Neural cell (in vitro differentiated cells): ENCODE data around the gene BICRA. TPM values are rescaled to one million over a fixed set of nuclear protein-coding genes. Genes with fewer than 3 reads are reported as not detected.
"Not testable (repeated sequence)": the region's sequence is repeated elsewhere in the genome, so short reads cannot be mapped to it uniquely, and the experiment has no call there.

Source experiments
- H2AFZ ChIP-seq: fragments of 200-600, 300-800 bp; sonication (generic), shearing (Covaris generic); 2 replicates; pipeline ENCODE4 v1.6.0; 2014; ENCODE audit warnings: low read depth, mild to moderate bottlenecking, antibody characterized with exemption, low read length, moderate library complexity
- H3F3A ChIP-seq: fragments of 200-600 bp; shearing (Covaris generic); 2 replicates; pipeline ENCODE4 v1.6.1; 2016; ENCODE audit warnings: mild to moderate bottlenecking, moderate library complexity, mixed read lengths, antibody characterized with exemption, low read length; ENCODE audit not compliant: insufficient read depth, poor library complexity, severe bottlenecking
- H3K27ac ChIP-seq: fragments of 200-600, 300-800 bp; sonication (generic), shearing (Covaris generic); 2 replicates; pipeline ENCODE4 v1.5.1; 2014; ENCODE audit warnings: mild to moderate bottlenecking, low read length, moderate library complexity
- H3K27me3 ChIP-seq: fragments of 300-800, 200-600 bp; sonication (generic), shearing (Covaris generic); 2 replicates; pipeline ENCODE4 v1.6.0; 2014; ENCODE audit warnings: mild to moderate bottlenecking, low read depth, low read length, moderate library complexity; ENCODE audit not compliant: insufficient read depth
- H3K36me3 ChIP-seq: fragments of 300-800, 200-600 bp; sonication (generic), shearing (Covaris generic); 2 replicates; pipeline ENCODE4 v1.5.1; 2014; ENCODE audit warnings: mild to moderate bottlenecking, antibody characterized with exemption, low read length, moderate library complexity; ENCODE audit not compliant: insufficient read depth
- H3K4me2 ChIP-seq: fragments of 300-800, 200-600 bp; sonication (generic), shearing (Covaris generic); 2 replicates; pipeline ENCODE4 v1.6.0; 2014; ENCODE audit warnings: mild to moderate bottlenecking, low read length
- H3K4me3 ChIP-seq: fragments of 300-800, 200-600 bp; sonication (generic), shearing (Covaris generic); 2 replicates; pipeline ENCODE4 v1.5.1; 2014; ENCODE audit warnings: mild to moderate bottlenecking, low read length, moderate library complexity
- H3K79me2 ChIP-seq: fragments of 200-600 bp; shearing (Covaris generic); replicated peaks from 2 replicates; pipeline ENCODE4 v1.6.0; 2014; ENCODE audit warnings: mild to moderate bottlenecking, low read length, moderate library complexity; ENCODE audit not compliant: insufficient read depth
- H3K9ac ChIP-seq: fragments of 300-800, 200-600 bp; sonication (generic), shearing (Covaris generic); 2 replicates; pipeline ENCODE4 v1.6.1; 2016; ENCODE audit warnings: mild to moderate bottlenecking, low read length, mixed read lengths
- H3K9me2 ChIP-seq: fragments of 200-600 bp; shearing (Covaris generic); 2 replicates; pipeline ENCODE4 v1.6.1; 2016; ENCODE audit warnings: mild to moderate bottlenecking, low read length, mixed read lengths; ENCODE audit not compliant: insufficient read depth
- H3K9me3 ChIP-seq: fragments of 200-600, 300-800 bp; sonication (generic), shearing (Covaris generic); 2 replicates; pipeline ENCODE4 v1.6.1; 2016; ENCODE audit warnings: mild to moderate bottlenecking, mixed run types, low read length, moderate library complexity, mixed read lengths
- H4K20me1 ChIP-seq: fragments of 200-600 bp; shearing (Covaris generic); 2 replicates; pipeline ENCODE4 v1.6.1; 2016; ENCODE audit warnings: mild to moderate bottlenecking, mixed run types; ENCODE audit not compliant: insufficient read depth
- EP300 ChIP-seq: fragments of 450-650 bp; conservative IDR thresholded peaks from 2 replicates; pipeline ENCODE4 v1.6.1; 2014; ENCODE audit warnings: antibody characterized with exemption, mild to moderate bottlenecking, moderate library complexity; ENCODE audit not compliant: poor library complexity, severe bottlenecking
- EZH2 ChIP-seq: fragments of 200-600, 300-800 bp; shearing (Covaris generic), sonication (generic); IDR thresholded peaks from 2 replicates; pipeline ENCODE4 v1.6.1; 2014; ENCODE audit warnings: antibody characterized with exemption, low read length, borderline replicate concordance, mild to moderate bottlenecking; ENCODE audit not compliant: insufficient read depth, poor library complexity, severe bottlenecking
- MXI1 ChIP-seq: fragments of 450-650 bp; conservative IDR thresholded peaks from 2 replicates; pipeline ENCODE4 v1.6.1; 2014; ENCODE audit warnings: antibody characterized with exemption, mild to moderate bottlenecking; ENCODE audit not compliant: poor library complexity, severe bottlenecking
- POLR2AphosphoS5 ChIP-seq: IDR thresholded peaks from 2 replicates; pipeline ENCODE4 v1.6.1; 2012
- RAD21 ChIP-seq: fragments of 450-650 bp; conservative IDR thresholded peaks from 2 replicates; pipeline ENCODE4 v1.6.1; 2014; ENCODE audit warnings: antibody characterized with exemption, mild to moderate bottlenecking, moderate library complexity
- SMC3 ChIP-seq: fragments of 450-650 bp; conservative IDR thresholded peaks from 2 replicates; pipeline ENCODE4 v1.6.1; 2014; ENCODE audit warnings: antibody characterized with exemption, mild to moderate bottlenecking, moderate library complexity; ENCODE audit not compliant: poor library complexity
- TAF1 ChIP-seq: IDR thresholded peaks from 2 replicates; pipeline ENCODE4 v1.6.1; 2012; ENCODE audit warnings: low read depth
- polyA plus RNA-seq: library from polyadenylated mRNA; depleted of rRNA; stranded (reverse); fragments of >200 nt; gene quantifications from 2 replicates; pipeline ENCODE4 v1.2.3, GENCODE V29; 2014
- TF ChIP-seq, protein P1 (sequence below): fragments of 450-650 bp; IDR thresholded peaks from 2 replicates; pipeline ENCODE4 v1.5.1; 2014; ENCODE audit warnings: antibody characterized with exemption, mild to moderate bottlenecking, moderate library complexity; ENCODE audit not compliant: poor library complexity, severe bottlenecking
- TF ChIP-seq, protein P2 (sequence below): IDR thresholded peaks from 2 replicates; pipeline ENCODE4 v1.6.1; 2012; ENCODE audit warnings: borderline replicate concordance

The BICRA gene
- polyA plus RNA-seq, 1 donor from 2014 or later: 0.11 TPM

DNA sequence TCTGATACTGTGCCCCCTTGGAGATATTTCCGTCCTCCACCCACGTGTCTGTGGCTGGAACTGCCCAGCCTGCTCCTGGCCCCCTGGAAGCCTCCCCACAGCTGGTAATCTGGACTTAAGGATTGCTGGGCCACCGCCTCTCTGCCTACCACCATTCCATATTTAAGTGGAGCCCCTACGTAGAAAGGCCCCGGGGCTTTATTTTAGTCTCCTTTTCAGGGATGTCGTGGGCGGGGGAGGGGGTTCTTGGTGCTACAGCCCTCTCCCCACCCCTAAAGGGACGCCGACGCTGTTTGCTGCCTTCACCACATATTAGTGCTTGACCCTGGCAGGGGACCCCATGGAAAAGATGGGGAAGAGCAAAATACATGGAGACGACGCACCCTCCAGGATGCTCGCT is 133.7 kb downstream of the BICRA start:
- Histone ChIP-seq H3K9me2 (no peaks in the 10 kb centered on the region), H3K9me3 (no peaks in the 10 kb centered on the region), H3K4me2 (no peak overlapping the region), H3F3A (no peaks in the 10 kb centered on the region), H3K4me3 (no peak overlapping the region), H4K20me1 (no peaks in the 10 kb centered on the region), H2AFZ (no peak overlapping the region), H3K79me2 (peaks cover 12% of the 10 kb centered on the region), H3K27ac (no peak overlapping the region), H3K27me3 (no peaks in the 10 kb centered on the region), H3K9ac (no peak overlapping the region), H3K36me3 (no peaks in the 10 kb centered on the region)
- no peak for TF ChIP-seq SMC3
- TF ChIP-seq, protein P1, sequence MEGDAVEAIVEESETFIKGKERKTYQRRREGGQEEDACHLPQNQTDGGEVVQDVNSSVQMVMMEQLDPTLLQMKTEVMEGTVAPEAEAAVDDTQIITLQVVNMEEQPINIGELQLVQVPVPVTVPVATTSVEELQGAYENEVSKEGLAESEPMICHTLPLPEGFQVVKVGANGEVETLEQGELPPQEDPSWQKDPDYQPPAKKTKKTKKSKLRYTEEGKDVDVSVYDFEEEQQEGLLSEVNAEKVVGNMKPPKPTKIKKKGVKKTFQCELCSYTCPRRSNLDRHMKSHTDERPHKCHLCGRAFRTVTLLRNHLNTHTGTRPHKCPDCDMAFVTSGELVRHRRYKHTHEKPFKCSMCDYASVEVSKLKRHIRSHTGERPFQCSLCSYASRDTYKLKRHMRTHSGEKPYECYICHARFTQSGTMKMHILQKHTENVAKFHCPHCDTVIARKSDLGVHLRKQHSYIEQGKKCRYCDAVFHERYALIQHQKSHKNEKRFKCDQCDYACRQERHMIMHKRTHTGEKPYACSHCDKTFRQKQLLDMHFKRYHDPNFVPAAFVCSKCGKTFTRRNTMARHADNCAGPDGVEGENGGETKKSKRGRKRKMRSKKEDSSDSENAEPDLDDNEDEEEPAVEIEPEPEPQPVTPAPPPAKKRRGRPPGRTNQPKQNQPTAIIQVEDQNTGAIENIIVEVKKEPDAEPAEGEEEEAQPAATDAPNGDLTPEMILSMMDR: no peak
- TF ChIP-seq POLR2AphosphoS5: no peak
- TF ChIP-seq, protein P2, sequence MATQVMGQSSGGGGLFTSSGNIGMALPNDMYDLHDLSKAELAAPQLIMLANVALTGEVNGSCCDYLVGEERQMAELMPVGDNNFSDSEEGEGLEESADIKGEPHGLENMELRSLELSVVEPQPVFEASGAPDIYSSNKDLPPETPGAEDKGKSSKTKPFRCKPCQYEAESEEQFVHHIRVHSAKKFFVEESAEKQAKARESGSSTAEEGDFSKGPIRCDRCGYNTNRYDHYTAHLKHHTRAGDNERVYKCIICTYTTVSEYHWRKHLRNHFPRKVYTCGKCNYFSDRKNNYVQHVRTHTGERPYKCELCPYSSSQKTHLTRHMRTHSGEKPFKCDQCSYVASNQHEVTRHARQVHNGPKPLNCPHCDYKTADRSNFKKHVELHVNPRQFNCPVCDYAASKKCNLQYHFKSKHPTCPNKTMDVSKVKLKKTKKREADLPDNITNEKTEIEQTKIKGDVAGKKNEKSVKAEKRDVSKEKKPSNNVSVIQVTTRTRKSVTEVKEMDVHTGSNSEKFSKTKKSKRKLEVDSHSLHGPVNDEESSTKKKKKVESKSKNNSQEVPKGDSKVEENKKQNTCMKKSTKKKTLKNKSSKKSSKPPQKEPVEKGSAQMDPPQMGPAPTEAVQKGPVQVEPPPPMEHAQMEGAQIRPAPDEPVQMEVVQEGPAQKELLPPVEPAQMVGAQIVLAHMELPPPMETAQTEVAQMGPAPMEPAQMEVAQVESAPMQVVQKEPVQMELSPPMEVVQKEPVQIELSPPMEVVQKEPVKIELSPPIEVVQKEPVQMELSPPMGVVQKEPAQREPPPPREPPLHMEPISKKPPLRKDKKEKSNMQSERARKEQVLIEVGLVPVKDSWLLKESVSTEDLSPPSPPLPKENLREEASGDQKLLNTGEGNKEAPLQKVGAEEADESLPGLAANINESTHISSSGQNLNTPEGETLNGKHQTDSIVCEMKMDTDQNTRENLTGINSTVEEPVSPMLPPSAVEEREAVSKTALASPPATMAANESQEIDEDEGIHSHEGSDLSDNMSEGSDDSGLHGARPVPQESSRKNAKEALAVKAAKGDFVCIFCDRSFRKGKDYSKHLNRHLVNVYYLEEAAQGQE: no peak
- no peak for TF ChIP-seq EP300
- no peak for TF ChIP-seq EZH2
- no peak for TF ChIP-seq RAD21
- no peak for TF ChIP-seq TAF1
- no peak for TF ChIP-seq MXI1

DNA sequence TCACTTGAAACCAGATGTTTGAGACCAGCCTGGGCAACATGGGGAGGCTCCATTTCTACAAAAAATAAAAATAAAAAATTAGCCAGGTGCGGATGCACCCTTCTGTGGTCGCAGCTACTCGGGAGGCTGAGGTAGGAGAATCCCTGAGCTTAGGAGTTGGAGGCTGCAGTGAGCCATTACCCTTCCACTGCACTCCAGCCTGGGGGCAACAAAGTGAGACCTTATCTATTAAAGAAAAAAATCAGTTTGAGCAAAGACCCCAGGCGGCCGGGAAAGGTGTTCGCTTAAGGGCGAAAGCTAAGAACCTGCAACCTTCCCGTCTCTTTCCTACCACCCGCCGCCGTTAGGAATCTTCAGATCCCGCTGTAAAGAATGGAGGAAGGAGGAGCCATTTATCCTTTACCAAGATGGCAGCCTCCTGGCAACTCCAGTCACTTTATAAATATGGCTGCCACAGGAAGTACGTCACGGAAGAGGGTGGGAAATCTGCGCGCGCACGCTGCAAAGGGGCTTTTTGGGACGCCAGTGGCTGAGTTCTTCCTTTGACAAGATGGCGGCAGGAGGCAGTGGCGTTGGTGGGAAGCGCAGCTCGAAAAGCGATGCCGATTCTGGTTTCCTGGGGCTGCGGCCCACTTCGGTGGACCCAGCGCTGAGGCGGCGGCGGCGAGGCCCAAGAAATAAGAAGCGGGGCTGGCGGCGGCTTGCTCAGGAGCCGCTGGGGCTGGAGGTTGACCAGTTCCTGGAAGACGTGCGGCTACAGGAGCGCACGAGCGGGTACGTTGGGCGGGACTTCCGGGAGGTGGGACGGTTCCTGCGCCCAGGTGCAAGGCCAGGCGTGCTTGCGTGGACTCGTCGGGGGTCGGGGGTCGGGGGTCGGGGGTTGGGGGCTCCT is 136.3 kb downstream of the BICRA start, which contains the start of gene NOP53:
TSS of gene NOP53 (plus strand) at position 537 of the 892 bp plus-strand sequence. CDS start at position 551, 14 bp downstream.
- Histone ChIP-seq H3K4me3 (peak within 1 kb of the TSS; percentile 82), H4K20me1 (no peaks in the 10 kb centered on the region), H3K27ac (peak within 1 kb of the TSS; percentile 91), H3K36me3 (no peaks in the 10 kb centered on the region), H3K9ac (peak within 1 kb of the TSS; percentile 91), H3K4me2 (peak within 1 kb of the TSS; percentile 62), H3F3A (no peaks in the 10 kb centered on the region), H2AFZ (peak within 1 kb of the TSS; percentile 85), H3K79me2 (peaks cover 12% of the 10 kb centered on the region), H3K9me3 (no peaks in the 10 kb centered on the region), H3K27me3 (no peaks in the 10 kb centered on the region), H3K9me2 (no peaks in the 10 kb centered on the region)
- TF ChIP-seq TAF1: peak; percentile 86
- TF ChIP-seq EP300: peak; percentile 67
- TF ChIP-seq MXI1: peak; percentile 97
- TF ChIP-seq EZH2: no peak
- peak; percentile 97 for TF ChIP-seq POLR2AphosphoS5
- TF ChIP-seq SMC3: peak; percentile 34
- TF ChIP-seq, protein P1: peak; percentile 48
- TF ChIP-seq, protein P2: peak; percentile 86
- peak; percentile 28 for TF ChIP-seq RAD21

DNA sequence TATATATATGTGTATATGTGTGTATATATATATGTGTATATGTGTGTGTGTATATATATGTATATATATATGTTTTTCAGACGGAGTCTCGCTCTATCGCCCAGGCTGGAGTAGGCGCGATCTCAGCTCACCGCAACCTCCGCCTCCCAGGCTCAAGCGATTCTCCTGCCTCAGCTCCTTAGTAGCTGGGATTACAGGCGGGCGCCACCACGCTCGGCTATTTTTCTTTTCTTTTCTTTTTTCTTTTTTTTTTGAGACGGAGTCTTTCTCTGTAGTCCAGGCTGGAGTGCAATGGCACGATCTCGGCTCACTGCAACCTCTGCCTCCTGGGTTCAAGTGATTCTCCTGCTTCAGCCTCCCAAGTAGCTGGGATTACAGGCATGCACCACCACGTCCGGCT is 137.2 kb downstream of the BICRA start:
- Histone ChIP-seq H3K27ac (peak overlapping the region; percentile 91), H3K9ac (peak overlapping the region; percentile 91), H3K79me2 (peaks cover 12% of the 10 kb centered on the region), H3K4me2 (peak overlapping the region; percentile 62), H3K4me3 (peak overlapping the region; percentile 82)
- not testable (repeated sequence) for H3K27me3 ChIP-seq, H3K9me3 ChIP-seq, H3F3A ChIP-seq, H3K9me2 ChIP-seq, H2AFZ ChIP-seq, H3K36me3 ChIP-seq, H4K20me1 ChIP-seq
